HepG2 (cell line): ENCODE results near the gene APOM. TPM values are rescaled to one million over a fixed set of nuclear protein-coding genes. Genes with fewer than 3 reads are reported as not detected.

Experiments used
- DMAP1 ChIP-seq: IDR thresholded peaks from 2 replicates; pipeline ENCODE4 v1.6.1; 2016
- HNRNPUL1 ChIP-seq: fragments of 200-400 bp; formaldehyde crosslinking; IDR thresholded peaks from 2 replicates; pipeline ENCODE4 v1.6.1; 2017; ENCODE audit warnings: low read depth, mild to moderate bottlenecking, low read length, moderate library complexity
- TCF7L2 ChIP-seq: IDR thresholded peaks from 2 replicates; pipeline ENCODE4 v1.6.1; 2011; ENCODE audit warnings: mild to moderate bottlenecking, low read depth, low read length, moderate library complexity
- THYN1 ChIP-seq: sonication (generic); formaldehyde crosslinking; IDR thresholded peaks from 2 replicates; pipeline ENCODE4 v1.8.1; 2023; ENCODE audit warnings: low read depth, mild to moderate bottlenecking, moderate library complexity, missing genetic modification reagents, borderline replicate concordance
- TSC22D2 ChIP-seq: sonication (generic); formaldehyde crosslinking; IDR thresholded peaks from 2 replicates; pipeline ENCODE4 v1.5.1; 2020; ENCODE audit warnings: missing genetic modification reagents, mild to moderate bottlenecking, borderline replicate concordance
- YEATS4 ChIP-seq: sonication (generic); formaldehyde crosslinking; IDR thresholded peaks from 2 replicates; pipeline ENCODE4 v1.4.0; 2020; ENCODE audit warnings: missing genetic modification reagents, borderline replicate concordance
- ZNF501 ChIP-seq: sonication (generic); formaldehyde crosslinking; IDR thresholded peaks from 2 replicates; pipeline ENCODE4 v1.5.1; 2020; ENCODE audit warnings: mild to moderate bottlenecking, moderate library complexity, missing genetic modification reagents
- polyA plus RNA-seq, 8 experiments: library from polyadenylated mRNA; depleted of rRNA in 3 of 8; stranded (reverse) in 7 of 8; unstranded in 1 of 8; fragments of >200 nt; fragmentation: Illumina TruSeq in 4 of 8; extraction: Trizol in 4 of 8; gene quantifications; 2 replicates each; pipeline versions ENCODE4 v1.2.1 to v1.2.3, GENCODE V29; 2011 to 2016; ENCODE audit warnings: low read depth in 4 of 8, missing spikeins in 1 of 8, mixed read lengths in 1 of 8; ENCODE audit not compliant: insufficient read depth in 1 of 8
- total RNA-seq, 5 experiments: library from RNA; depleted of rRNA; stranded (reverse); fragments of >200 nt; fragmentation: Illumina TruSeq; extraction: Trizol; gene quantifications; 2 replicates each; pipeline ENCODE4 v1.2.3, GENCODE V29; 2016; ENCODE audit warnings: low read depth in 1 of 5
- TF ChIP-seq, protein P1 (sequence below): sonication (generic); formaldehyde crosslinking; IDR thresholded peaks from 2 replicates; pipeline ENCODE4 v1.5.0; 2020; ENCODE audit warnings: mild to moderate bottlenecking, missing genetic modification reagents
- TF ChIP-seq, protein P2 (sequence below): sonication (generic); formaldehyde crosslinking; conservative IDR thresholded peaks from 2 replicates; pipeline ENCODE4 v1.4.0; 2020; ENCODE audit warnings: missing genetic modification reagents
- TF ChIP-seq, protein P3 (sequence below): IDR thresholded peaks from 2 replicates; pipeline ENCODE4 v1.6.1; 2018; ENCODE audit warnings: missing genetic modification reagents, mild to moderate bottlenecking, missing compliant biosample characterization
- TF ChIP-seq, protein P4 (sequence below): IDR thresholded peaks from 2 replicates; pipeline ENCODE4 v1.6.1; 2016; ENCODE audit warnings: mild to moderate bottlenecking
- TF ChIP-seq, protein P5 (sequence below): sonication (generic); formaldehyde crosslinking; IDR thresholded peaks from 2 replicates; pipeline ENCODE4 v1.4.0; 2020; ENCODE audit warnings: missing genetic modification reagents, mild to moderate bottlenecking, borderline replicate concordance

The APOM gene
- total and polyA plus RNA-seq, 2 of the 13 experiments (the other 11 are each of a cell fraction or from before 2014, with no cell fraction given) = 98.2 to 1,140 TPM

DNA sequence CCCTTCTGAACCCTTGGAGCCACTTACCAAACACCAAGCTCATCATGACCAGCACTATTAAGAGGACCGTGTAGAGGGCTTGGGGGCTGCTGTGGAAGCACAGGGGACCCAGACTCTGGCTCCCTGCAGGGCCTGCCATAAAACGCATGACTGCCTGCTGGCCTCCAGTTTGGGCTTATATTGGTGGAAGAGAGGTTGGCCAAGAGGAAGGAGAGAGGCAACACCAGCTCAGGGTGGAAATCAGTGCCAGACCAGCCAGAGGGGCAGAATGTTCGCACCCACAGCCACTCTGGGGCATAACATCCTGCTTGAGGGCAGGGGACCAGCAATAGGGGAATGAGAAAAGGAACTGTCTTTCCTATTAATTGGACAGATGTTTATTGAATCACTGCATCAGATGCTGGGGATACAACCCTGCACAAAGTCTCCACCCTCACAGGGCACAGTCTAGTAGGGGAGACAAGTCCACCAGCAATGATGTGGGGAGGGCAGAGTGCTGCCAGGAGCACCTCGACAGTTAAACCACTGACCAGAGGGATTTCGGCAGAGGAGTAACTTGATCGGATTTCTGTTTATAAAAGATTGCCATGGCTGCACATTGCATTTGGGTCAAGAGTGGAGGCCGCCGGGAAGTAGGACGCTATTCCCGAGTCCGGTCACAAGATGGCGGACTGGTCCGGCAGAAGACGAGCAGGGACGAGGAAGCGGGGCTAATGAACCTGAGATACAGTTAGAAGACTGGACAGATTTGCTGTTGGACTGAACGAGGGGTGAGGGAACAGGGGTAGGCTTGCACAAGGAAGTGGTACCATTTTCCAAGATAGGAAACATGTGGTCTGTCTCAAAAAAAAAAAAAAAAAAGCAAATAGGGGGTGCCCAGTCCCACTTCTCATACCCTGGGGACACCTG lies 24.8 kb downstream of the APOM start, which contains the start of gene LY6G5C (continued):
- TF ChIP-seq, protein P1, sequence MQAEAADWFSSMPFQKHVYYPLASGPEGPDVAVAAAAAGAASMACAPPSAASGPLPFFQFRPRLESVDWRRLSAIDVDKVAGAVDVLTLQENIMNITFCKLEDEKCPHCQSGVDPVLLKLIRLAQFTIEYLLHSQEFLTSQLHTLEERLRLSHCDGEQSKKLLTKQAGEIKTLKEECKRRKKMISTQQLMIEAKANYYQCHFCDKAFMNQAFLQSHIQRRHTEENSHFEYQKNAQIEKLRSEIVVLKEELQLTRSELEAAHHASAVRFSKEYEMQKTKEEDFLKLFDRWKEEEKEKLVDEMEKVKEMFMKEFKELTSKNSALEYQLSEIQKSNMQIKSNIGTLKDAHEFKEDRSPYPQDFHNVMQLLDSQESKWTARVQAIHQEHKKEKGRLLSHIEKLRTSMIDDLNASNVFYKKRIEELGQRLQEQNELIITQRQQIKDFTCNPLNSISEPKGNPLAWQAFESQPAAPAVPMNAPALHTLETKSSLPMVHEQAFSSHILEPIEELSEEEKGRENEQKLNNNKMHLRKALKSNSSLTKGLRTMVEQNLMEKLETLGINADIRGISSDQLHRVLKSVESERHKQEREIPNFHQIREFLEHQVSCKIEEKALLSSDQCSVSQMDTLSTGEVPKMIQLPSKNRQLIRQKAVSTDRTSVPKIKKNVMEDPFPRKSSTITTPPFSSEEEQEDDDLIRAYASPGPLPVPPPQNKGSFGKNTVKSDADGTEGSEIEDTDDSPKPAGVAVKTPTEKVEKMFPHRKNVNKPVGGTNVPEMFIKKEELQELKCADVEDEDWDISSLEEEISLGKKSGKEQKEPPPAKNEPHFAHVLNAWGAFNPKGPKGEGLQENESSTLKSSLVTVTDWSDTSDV (CRISPR knock-in tag) = no peak
- TF ChIP-seq TSC22D2 (CRISPR knock-in tag) (peak; percentile 69; the same call in 1 of the 2 replicates), THYN1 (no peak), ZNF501 (CRISPR knock-in tag) (peak; percentile 75; the same call in 1 of the 2 replicates), TCF7L2 (no peak), YEATS4 (CRISPR knock-in tag) (no peak), HNRNPUL1 (no peak), DMAP1 (no peak)
- TF ChIP-seq, protein P2, sequence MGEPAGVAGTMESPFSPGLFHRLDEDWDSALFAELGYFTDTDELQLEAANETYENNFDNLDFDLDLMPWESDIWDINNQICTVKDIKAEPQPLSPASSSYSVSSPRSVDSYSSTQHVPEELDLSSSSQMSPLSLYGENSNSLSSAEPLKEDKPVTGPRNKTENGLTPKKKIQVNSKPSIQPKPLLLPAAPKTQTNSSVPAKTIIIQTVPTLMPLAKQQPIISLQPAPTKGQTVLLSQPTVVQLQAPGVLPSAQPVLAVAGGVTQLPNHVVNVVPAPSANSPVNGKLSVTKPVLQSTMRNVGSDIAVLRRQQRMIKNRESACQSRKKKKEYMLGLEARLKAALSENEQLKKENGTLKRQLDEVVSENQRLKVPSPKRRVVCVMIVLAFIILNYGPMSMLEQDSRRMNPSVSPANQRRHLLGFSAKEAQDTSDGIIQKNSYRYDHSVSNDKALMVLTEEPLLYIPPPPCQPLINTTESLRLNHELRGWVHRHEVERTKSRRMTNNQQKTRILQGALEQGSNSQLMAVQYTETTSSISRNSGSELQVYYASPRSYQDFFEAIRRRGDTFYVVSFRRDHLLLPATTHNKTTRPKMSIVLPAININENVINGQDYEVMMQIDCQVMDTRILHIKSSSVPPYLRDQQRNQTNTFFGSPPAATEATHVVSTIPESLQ (CRISPR knock-in tag) = no peak
- TF ChIP-seq, protein P3, sequence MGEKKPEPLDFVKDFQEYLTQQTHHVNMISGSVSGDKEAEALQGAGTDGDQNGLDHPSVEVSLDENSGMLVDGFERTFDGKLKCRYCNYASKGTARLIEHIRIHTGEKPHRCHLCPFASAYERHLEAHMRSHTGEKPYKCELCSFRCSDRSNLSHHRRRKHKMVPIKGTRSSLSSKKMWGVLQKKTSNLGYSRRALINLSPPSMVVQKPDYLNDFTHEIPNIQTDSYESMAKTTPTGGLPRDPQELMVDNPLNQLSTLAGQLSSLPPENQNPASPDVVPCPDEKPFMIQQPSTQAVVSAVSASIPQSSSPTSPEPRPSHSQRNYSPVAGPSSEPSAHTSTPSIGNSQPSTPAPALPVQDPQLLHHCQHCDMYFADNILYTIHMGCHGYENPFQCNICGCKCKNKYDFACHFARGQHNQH (CRISPR knock-in tag) = peak; percentile 67; the same call in 1 of the 2 replicates
- TF ChIP-seq, protein P4, sequence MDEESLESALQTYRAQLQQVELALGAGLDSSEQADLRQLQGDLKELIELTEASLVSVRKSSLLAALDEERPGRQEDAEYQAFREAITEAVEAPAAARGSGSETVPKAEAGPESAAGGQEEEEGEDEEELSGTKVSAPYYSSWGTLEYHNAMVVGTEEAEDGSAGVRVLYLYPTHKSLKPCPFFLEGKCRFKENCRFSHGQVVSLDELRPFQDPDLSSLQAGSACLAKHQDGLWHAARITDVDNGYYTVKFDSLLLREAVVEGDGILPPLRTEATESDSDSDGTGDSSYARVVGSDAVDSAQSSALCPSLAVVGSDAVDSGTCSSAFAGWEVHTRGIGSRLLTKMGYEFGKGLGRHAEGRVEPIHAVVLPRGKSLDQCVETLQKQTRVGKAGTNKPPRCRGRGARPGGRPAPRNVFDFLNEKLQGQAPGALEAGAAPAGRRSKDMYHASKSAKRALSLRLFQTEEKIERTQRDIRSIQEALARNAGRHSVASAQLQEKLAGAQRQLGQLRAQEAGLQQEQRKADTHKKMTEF (CRISPR knock-in tag) = 0 out of 2 replicates have a peak, but pooled peaks have one; percentile 33
- TF ChIP-seq, protein P5, sequence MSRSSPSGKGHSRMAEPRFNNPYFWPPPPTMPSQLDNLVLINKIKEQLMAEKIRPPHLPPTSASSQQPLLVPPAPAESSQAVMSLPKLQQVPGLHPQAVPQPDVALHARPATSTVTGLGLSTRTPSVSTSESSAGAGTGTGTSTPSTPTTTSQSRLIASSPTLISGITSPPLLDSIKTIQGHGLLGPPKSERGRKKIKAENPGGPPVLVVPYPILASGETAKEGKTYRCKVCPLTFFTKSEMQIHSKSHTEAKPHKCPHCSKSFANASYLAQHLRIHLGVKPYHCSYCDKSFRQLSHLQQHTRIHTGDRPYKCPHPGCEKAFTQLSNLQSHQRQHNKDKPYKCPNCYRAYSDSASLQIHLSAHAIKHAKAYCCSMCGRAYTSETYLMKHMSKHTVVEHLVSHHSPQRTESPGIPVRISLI = peak; percentile 40; the same call in 1 of the 2 replicates
